Hematopoietic multipotent progenitor cell (in vitro differentiated cells): ENCODE measurements around the gene LACTB. TPM values are rescaled to one million over a fixed set of nuclear protein-coding genes. Genes with fewer than 3 reads are reported as not detected.

Experiments used
- DNase-seq, 3 donors: peaks; one replicate each; pipeline ENCODE4 v3.0.0-alpha.2; 2011 to 2015; ENCODE audit warnings: low read depth in 2 of 3, low spot score in 2 of 3
- total RNA-seq: library from RNA; depleted of rRNA; stranded (reverse); fragments of >200 nt; gene quantifications from one replicate; pipeline ENCODE4 v1.2.3, GENCODE V29; 2012

LACTB gene, protein sequence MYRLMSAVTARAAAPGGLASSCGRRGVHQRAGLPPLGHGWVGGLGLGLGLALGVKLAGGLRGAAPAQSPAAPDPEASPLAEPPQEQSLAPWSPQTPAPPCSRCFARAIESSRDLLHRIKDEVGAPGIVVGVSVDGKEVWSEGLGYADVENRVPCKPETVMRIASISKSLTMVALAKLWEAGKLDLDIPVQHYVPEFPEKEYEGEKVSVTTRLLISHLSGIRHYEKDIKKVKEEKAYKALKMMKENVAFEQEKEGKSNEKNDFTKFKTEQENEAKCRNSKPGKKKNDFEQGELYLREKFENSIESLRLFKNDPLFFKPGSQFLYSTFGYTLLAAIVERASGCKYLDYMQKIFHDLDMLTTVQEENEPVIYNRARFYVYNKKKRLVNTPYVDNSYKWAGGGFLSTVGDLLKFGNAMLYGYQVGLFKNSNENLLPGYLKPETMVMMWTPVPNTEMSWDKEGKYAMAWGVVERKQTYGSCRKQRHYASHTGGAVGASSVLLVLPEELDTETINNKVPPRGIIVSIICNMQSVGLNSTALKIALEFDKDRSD
- total RNA-seq = 7.3 TPM

DNA sequence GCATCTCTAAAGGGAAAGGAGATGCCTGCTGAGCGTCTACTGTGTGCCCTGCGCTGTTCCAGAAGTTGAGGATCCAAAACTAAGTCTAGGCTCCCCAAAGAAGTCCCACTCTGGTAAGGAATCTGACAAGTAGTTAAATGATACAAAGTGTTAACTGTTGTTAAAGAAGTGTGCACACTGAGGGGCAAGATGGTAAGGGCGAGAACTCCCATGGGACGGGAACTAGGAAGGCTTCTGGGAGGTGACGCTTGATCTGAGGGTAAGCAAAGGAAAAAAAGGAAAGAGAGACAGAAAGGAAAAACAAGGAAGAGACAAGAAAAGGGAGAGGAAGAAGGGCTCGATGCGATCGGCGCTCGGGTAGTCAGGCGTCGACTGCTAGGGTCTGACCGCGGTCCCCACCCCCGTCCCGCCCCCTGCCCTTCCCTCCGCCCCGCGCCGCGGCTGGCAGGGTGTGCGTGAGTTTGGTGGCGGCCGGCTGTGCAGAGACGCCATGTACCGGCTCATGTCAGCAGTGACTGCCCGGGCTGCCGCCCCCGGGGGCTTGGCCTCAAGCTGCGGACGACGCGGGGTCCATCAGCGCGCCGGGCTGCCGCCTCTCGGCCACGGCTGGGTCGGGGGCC is at the start of gene LACTB:
Gene LACTB, plus strand, starts transcription at position 480 of the 620 bp plus-strand sequence. Its CDS starts 11 bp downstream, at position 491.
- DNase-seq = peak; percentile 60 to 91 (median 88)

DNA sequence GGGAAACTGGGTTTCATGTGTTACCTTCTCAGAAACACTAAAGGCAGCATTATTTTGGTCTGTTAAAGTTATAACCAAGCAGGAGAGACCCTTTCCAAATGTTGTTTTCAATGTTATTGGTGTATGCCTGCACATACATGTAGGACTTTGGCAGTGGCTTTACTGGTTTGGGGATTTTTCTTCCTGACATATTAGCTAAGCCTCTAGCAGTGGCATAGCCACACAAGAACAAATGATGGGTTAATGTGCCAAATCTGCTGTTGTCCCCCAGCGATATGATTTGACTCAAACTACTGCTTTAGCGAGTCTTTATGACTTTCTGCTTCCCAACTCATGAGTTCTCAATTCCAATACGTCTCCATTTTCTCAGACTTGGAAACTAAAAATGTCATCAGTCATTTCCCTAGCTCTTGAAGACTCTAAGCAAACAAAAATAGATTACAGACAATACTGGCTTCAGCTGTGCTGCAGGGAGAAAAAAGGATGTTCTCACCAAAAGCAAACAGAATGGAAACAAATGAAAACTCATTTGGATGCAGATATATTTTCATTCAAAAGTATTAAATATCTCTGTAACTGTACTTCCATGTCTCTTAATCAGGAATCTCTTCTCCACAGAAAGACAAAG is 49.5 kb upstream of the LACTB start:
- no peak for DNase-seq

DNA sequence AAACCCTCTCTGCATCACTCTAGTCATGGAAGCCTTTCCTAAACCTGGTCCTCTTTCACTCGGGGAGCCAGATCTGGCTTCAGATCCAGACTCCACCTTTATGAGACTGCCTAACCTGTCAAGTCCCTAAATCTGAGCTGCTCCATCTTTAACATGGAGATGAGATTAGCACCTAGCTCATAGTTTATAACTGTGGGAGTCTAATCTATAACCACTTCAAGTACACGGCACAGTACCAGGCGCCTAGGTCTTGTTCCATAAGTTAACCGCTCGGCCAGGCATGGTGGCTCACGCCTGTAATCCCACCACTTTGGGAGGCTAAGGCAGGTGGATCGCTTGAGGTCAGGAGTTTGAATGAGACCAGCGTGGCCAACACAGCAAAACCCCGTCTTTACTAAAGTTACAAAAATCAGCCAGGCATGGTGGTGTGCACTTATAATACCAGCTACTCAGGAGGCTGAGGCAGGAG is 48.8 kb upstream of the LACTB start:
- DNase-seq = no peak

DNA sequence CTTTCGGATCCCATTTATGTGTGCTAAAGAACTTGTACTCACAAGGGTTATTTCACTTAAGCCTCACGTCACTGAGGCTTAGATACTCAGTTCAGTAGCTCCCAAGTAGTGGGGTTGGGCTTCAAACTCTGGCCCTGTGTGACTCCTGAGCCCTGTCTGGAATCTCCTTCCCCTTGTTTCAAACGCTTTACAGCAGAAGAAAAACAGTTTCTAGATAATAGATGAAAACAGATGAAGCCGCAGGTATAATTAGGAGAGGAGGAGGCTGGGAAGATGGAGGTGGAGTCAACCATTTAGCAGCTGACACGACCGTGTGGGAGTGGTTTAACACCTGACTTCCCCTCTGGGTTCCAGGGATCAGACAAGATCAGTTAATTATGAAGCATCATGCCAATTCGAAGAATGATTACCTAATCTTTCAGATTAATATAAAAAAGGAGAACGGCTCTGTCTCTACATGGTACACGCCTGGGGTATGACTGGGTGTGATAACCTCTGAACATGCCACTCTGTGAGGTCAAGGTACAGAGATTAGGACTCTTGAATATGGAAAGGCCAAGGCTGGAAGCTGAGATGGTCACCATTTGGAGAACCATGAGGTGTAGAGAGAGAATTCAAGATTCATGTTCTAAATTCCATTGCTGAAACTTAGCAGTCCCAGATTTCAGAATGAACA is 48.0 kb upstream of the LACTB start:
- DNase-seq = no peak

DNA sequence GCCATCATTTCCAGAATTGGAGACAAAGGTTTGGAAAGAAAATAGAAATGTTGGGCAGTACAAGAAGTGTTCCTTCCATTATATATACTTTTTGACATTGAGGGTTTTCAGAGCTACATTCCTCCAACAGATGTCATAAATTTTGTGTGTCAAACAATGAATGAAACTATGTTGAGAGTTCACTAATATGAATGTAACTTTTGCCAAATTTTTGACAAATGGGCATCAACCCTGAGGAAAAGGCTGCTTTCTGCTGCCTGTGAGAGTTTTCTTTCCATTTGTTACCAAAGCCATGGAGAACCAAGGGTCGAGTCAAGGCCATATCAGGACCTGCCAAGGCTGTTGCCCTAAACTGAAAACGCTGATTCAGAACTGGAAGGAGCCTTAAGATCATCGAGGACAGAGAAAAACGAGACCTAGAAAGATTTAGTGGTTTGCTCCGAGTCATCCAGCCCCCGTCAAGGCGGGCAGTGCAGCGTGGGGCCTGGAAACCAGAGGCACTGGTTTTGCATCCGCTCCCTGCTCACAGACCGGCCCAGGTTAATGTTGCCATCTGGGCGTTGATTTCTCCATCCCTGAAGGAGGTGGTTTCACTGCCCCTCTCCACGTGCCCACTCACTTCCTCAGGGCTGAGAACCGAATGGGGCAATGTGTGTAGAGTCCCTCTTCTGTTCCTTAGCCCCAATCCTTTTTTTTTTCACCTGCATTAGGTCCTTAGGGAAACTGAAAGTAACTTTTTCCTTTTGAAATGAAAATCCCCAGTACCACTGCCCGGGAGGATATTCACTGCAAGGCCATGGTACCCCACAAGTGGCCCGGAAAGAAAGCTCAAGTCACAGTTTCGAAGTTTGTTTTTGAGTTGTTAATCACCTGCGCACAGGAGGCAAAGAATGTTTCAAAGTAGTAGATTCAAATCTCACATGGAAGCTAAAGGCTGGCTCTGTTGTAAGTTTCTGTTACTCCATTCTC is 46.4 kb upstream of the LACTB start:
- DNase-seq = no peak

DNA sequence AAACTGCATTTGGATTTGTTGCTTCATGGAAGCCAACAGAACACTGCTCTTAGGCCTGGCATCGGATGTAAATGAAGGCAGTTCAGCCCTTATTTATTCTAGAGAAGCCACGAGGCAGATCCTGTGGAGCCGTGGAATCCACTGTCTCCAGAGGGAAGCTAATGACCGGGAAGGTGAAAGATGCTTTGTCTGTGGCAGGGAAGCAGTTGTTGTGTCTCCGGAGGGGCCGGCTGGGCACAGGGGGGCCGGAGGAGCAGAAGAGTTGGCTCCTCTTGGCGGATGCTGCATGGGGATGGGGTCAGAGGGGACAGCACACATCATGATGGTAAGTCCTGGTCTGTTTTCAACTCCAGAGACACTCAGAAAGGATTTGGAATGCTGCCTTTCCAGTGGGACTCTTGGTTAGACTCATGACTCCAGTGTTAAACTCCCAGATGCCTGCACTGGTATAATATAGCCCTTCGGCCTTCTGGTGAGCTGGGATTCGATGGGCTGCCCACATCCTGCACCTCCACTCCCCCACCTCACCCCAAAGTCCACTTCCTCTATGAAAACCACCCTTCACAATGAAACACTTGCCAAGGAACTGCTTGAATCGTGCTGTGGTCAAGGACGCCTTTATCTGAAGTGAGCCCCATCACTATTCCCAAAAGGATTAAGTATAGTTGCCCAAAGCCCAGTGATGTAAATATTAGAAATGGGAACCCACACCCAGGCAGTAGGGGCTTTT is 45.5 kb upstream of the LACTB start:
- DNase-seq = peak in 1 of 3 donors; percentile 23

DNA sequence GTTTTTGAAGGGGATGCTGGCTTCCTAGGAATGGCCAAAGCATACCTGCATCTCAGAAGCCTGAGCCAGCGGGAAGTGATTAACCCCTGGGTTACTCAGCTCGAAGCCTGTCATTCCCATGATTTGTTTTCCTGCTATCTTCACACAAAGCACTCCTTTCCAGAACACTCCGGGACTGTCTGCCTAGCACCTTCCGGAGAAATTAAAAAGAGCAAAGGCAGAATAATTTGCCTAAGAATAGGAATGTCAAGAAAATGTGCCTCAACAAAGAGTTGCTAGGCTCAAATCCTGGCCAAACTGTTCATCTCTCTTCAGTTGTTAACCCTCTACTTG is 45.0 kb upstream of the LACTB start:
- DNase-seq = no peak

DNA sequence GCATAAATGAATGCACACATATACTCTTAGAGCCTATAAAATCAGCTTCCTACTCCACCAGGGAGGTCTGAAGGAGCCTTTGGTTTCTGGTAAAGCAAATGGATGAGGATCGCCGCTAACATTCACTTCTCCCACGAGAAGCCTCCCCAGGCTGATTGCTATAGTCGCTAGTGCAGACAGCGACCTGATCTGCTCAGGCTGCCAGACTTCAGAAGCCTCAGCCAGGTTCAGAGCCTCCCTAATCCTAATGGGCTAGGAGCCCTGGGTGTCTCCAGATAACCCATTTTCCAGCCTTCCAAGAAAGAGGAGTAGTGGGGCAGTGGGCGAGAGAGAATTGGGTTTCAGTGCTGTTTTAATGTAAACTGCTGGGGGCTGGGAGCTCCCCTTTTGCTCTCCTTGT is 43.7 kb upstream of the LACTB start:
- DNase-seq = no peak

DNA sequence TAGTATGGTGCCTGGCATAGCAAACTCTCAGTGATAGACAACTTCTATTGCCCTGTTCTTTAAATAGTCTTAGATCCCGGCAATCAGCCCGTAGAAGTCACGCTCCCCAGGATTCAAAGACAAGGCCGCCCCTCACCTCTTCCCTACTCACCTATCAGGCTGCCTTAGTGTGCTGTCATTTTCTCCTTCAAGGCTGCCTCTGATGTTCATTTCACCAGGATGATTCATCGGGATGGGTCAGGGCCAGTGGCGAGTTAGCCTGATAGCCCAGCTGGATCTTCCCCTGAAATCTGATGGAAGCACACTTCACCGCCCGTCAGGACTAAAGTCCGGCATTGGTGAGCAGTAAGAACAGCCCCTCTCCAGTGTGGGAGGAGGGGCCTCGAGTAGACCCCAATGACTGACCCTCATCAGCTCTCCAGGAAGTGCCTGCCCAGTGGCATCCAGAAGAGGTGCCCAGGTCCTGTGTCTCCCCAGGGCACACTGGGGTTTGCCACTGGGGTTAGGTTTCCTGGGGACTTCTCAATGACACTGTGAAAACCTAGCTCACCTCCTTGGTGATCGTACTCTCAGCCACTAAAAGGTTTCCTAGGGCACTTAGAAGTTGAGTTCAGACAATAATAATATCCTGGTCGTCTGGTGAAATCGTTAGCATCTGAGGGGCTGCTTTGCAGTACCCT is 41.6 kb upstream of the LACTB start:
- DNase-seq = no peak

DNA sequence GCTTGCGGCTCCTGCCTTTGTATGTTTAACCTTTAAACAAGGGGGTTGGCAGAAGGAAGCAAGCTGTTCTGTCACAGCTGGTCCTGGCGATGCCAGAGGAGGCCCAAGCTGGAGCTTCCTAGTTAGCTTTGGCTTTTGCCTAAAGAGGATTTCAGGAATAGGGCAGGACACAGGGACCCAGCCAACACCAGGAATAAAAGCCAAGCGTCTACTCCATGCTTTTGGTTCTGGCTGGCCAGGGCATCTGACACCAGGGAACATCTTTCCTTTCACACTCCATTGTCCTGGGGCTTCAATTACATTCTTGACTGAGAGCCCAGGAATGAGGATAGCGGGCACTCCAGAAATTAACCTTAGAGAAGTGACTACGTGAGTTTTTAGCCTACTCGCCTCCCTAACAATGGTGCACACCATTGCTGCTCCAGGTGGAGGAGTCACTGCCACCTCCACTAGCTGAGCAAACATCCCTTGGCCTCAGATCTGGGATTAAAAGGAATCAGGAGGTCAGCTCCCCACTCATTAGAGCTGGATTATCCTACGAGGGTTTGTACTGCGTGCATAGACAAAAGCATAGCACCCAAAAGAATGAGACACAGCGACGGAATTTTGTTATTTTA is 40.9 kb upstream of the LACTB start:
- no peak for DNase-seq

DNA sequence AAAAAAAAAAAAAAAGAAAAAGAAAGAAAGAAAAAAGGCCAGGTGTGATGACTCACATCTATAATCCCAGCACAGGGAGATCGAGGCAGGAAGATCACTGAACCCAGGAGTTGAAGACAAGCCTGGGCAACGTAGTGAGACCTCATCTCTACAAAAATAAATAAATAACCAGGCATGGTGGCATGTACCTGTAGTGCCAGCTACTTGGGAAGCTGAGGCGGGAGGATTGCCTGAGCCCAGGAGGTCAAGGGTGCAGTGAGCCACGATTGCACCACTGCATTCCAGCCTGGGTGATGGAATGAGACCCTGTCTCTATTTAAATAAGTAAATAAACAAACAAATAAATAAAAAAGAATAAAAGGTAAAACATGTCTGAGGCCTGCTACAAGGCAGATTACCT is 39.3 kb upstream of the LACTB start:
- no peak for DNase-seq

DNA sequence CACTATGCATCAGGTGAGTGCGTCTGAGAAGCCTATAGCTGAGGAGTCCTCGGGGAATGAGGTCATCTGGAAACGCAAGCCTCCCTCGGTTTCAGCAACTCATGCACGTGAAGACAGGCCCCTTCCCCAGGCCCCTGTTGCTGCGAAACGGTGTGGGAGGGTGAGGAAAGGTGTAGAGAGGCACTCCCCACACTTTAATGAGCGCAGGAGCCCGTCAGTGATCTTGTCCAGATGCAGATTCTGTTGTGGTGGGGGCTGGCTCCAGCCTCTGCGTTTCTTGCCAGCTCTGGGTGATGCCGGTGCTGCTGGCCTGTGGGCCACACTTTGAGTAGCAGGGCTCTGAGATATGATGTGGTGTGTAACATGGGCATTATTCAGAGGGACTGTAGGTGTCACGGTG is 38.6 kb upstream of the LACTB start:
- no peak for DNase-seq

DNA sequence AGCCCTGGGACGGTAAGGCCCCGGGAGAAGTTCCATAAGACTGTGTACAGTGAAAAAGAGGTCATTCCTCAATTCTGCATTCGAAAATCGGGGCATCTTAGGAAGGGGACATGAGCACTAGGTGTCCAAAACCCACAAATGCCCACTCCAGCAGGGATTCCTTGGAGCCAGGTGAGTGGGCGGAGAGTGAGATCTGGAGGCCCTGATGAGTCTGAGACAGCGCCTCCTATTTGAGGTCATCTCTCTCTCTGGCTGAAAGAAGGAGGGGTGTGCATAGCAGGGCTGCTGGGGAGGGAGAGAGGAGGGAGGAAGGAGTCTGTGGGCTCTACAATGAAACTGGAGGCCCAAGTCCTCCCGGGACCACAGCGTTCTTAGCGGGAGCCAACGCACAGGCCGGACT is 38.1 kb upstream of the LACTB start:
- no peak for DNase-seq

DNA sequence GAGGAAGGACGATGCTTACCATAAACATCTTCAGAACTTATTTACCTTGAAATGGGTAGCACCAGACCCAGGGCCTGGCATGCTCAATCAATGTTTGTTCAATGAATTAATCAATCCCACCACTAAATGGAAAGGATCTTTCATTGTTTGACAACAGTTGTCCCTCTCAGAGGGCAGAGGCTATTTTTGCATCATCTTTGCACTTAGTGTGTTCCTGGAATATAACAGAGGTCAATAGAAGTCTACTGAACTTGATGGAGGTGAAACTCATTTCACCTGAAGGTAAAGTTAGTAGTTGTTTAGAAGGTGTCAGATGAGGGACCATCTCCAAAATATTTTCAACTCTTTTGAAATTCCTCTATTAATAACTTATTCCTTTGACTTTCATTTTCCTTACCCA is 36.9 kb upstream of the LACTB start:
- no peak for DNase-seq

DNA sequence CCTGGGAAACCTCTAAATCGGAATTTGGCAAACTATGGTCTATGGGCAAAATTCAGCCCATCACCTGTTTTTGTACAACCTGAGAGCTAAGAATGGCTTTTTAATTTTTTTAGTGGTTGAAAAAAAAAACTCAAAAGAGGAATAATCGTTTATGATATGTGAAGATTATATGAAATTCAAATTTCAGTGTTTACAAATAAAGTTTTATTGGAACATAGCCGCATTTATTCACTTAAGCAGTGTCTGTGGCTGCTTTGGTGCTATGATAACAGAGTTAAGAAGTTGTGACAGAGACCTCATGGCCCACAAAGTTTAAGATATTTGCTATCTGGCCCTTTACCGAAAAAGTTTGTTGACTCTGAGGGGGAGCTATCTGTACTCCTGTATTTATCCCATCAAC is 36.4 kb upstream of the LACTB start:
- no peak for DNase-seq

DNA sequence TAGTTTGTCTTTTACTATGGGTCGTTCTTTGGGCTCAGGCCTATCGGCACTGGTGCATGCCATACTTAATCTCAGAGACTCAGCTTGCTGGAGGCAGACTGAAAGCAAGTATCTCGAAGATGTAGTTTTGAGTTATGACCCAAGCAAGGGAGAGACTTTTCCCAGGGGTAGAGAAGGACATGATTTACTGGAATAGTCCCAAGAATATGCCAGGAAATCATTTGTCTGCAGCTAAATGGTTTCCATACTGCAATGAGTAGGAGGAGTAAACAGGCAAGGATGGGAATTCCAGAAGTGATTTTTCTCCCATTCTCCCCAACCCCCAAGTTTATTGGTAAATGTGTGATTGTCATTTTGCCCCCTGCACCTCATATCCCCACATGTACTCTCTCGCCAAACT is 35.4 kb upstream of the LACTB start:
- no peak for DNase-seq

DNA sequence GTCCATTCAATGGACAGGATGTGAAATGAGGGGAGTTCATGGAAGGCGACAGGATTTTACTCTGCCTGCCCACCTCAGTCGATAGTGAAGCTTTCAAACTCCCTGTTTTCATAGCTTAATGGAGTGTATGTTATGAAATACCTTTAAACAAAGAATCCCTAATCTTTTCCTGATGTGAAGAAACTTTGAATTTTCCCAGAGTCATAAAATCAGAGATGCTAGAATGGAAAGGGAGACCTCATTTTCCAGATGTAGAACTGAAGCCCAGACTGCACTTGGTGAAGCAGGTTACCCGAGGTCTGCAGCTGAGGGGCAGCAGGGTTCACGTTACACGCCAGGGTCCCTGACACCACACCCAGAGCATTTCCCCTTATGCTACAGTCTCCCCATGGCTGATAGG is 34.7 kb upstream of the LACTB start:
- no peak for DNase-seq

DNA sequence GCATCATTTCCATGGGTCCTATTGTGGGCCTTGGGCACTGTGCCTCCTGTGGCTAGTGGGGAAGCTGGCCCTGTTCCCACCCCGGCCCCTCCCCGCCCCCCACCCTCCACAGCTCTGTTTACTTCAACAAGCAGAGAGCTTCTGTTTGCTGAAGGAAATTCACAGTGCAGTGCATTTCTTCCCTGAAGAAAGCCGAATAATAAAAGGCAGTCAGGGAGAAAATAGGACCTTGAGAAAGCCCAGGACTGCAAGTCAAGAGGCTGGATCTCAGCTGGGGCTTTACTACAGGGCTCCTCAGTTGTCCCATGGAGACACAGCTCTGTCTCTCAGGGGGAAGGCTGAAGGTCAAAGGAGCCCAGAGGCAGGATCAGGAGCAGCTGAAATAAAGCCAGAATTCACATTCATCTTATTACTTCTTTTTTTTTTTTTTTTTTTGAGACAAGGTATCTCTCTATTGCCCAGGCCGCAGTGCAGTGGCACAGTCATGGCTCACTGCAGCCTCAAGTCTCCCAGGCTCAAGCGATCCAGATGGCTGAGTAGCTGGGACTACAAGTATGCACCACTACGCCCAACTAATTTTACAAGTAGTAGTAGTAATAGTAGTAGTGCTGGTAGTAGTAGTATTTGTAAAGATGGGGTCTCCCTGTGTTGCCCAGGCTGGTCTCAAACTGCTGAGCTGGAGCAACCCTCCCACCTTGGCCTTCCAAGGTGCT is 33.0 kb upstream of the LACTB start:
- no peak for DNase-seq
